HG02678 (cell line): ENCODE data around the gene FEV.

Experiments
- ATAC-seq: cut with Tn5 transposase; IDR thresholded peaks from one replicate; pipeline ENCODE4 v1.9.1; 2021; ENCODE audit warnings: mild to moderate bottlenecking, moderate library complexity; ENCODE audit not compliant: unreplicated experiment

The FEV gene

GRCh38 chr2:219017201-219017931 is 32.4 kb upstream of the FEV start:
- ATAC-seq: no peak

- no peak for ATAC-seq
Observed at GRCh38 chr2:219016721-219017120, 31.7 kb upstream of the FEV start.

- ATAC-seq: no peak
Observed at GRCh38 chr2:219010873-219011272, 25.9 kb upstream of the FEV start.

- ATAC-seq: no peak
Observed at GRCh38 chr2:219010162-219010756, 25.3 kb upstream of the FEV start.

- ATAC-seq: no peak
Observed at GRCh38 chr2:219009294-219009693, 24.3 kb upstream of the FEV start.

- no peak for ATAC-seq
Observed at GRCh38 chr2:219003979-219004378, 19.0 kb upstream of the FEV start.

- ATAC-seq: no peak
Observed at GRCh38 chr2:219003267-219003634, 18.3 kb upstream of the FEV start.

GRCh38 chr2:219002395-219003266 is 17.6 kb upstream of the FEV start:
- no peak for ATAC-seq

- no peak for ATAC-seq
Observed at GRCh38 chr2:219001577-219002394, 16.8 kb upstream of the FEV start.

GRCh38 chr2:219001100-219001576 is 16.2 kb upstream of the FEV start:
- no peak for ATAC-seq

GRCh38 chr2:219000569-219000960 is 15.6 kb upstream of the FEV start:
- ATAC-seq: no peak

GRCh38 chr2:218999881-219000568 is 15.0 kb upstream of the FEV start:
- no peak for ATAC-seq

GRCh38 chr2:218999021-218999880 is 14.3 kb upstream of the FEV start:
- ATAC-seq: no peak

GRCh38 chr2:218998414-218999002 is 13.5 kb upstream of the FEV start:
- no peak for ATAC-seq

GRCh38 chr2:218997731-218998130 is 12.7 kb upstream of the FEV start:
- ATAC-seq: no peak

GRCh38 chr2:218996937-218997336 is 12.0 kb upstream of the FEV start:
- ATAC-seq: no peak

- ATAC-seq: peak; percentile 68
Observed at GRCh38 chr2:218995972-218996711, 11.2 kb upstream of the FEV start.

- ATAC-seq: no peak
Observed at GRCh38 chr2:218995561-218995960, 10.6 kb upstream of the FEV start.
